H1 (cell line): ENCODE data around the gene SH3RF3. TPM values are rescaled to one million over a fixed set of nuclear protein-coding genes. Genes with fewer than 3 reads are reported as not detected.

Experiments used
- BACH1 ChIP-seq: IDR thresholded peaks from 2 replicates; pipeline ENCODE4 v1.6.1; 2012; ENCODE audit warnings: low read length, improper control_type of control experiment
- CHD2 ChIP-seq: IDR thresholded peaks from 2 replicates; pipeline ENCODE4 v1.6.1; 2012; ENCODE audit warnings: low read length, improper control_type of control experiment
- CTBP2 ChIP-seq: IDR thresholded peaks from 2 replicates; pipeline ENCODE4 v1.7.0; 2011; ENCODE audit warnings: borderline replicate concordance, mild to moderate bottlenecking, moderate library complexity, mixed read lengths, low read length; ENCODE audit not compliant: insufficient read depth, insufficient read length
- EP300 ChIP-seq, 2 experiments: IDR thresholded peaks; 1 replicate in 1 of 2; 2 replicates in 1 of 2; pipeline ENCODE4 v1.6.1; 2011 to 2012; ENCODE audit warnings: low read depth in 2 of 2, low read length in 2 of 2, mild to moderate bottlenecking in 2 of 2, borderline replicate concordance in 1 of 2, inconsistent platforms in 1 of 2, moderate library complexity in 1 of 2
- GABPA ChIP-seq: IDR thresholded peaks from 2 replicates; pipeline ENCODE4 v1.6.1; 2011; ENCODE audit warnings: mild to moderate bottlenecking, low read length, moderate library complexity, borderline replicate concordance; ENCODE audit not compliant: insufficient read depth
- HDAC6 ChIP-seq: IDR thresholded peaks from one replicate; pipeline ENCODE4 v1.7.1; 2012; ENCODE audit warnings: low read depth, mild to moderate bottlenecking, inconsistent platforms, low read length, moderate library complexity
- JUND ChIP-seq: IDR thresholded peaks from 2 replicates; pipeline ENCODE4 v1.6.1; 2011; ENCODE audit warnings: mild to moderate bottlenecking, improper control_type of control experiment, low read length
- MAFK ChIP-seq: IDR thresholded peaks from 2 replicates; pipeline ENCODE4 v1.6.1; 2012; ENCODE audit warnings: low read depth, mild to moderate bottlenecking, improper control_type of control experiment, low read length
- NANOG ChIP-seq: IDR thresholded peaks from 2 replicates; pipeline ENCODE4 v1.6.1; 2011; ENCODE audit warnings: low read length, low read depth, mild to moderate bottlenecking, inconsistent platforms; ENCODE audit not compliant: insufficient read depth, poor library complexity, severe bottlenecking
- POLR2A ChIP-seq, 2 experiments: IDR thresholded peaks; 1 replicate in 1 of 2; 2 replicates in 1 of 2; pipeline ENCODE4 v1.6.1; 2011; ENCODE audit warnings: low read depth in 2 of 2, low read length in 2 of 2, mild to moderate bottlenecking in 2 of 2; ENCODE audit errors: control extremely low read depth in 1 of 2
- POLR2AphosphoS5 ChIP-seq: IDR thresholded peaks from 2 replicates; pipeline ENCODE4 v1.6.1; 2011; ENCODE audit warnings: low read depth, low read length
- RNF2 ChIP-seq: fragments of 200-900, 300-1000 bp; sonication (generic); IDR thresholded peaks from 2 replicates; pipeline ENCODE4 v1.7.1; 2016; ENCODE audit warnings: borderline replicate concordance, low read depth, mild to moderate bottlenecking, antibody characterized with exemption, low read length; ENCODE audit not compliant: poor library complexity, severe bottlenecking; ENCODE audit errors: missing control alignments
- SAP30 ChIP-seq: fragments of 300-600 bp; sonication (generic); IDR thresholded peaks from 2 replicates; pipeline ENCODE4 v1.7.1; 2012; ENCODE audit warnings: low read length, moderate library complexity, mild to moderate bottlenecking, inconsistent platforms; ENCODE audit not compliant: insufficient read depth, insufficient replicate concordance
- SIX5 ChIP-seq: IDR thresholded peaks from 2 replicates; pipeline ENCODE4 v1.6.1; 2011; ENCODE audit warnings: mild to moderate bottlenecking, low read depth, low read length
- SP1 ChIP-seq: IDR thresholded peaks from 2 replicates; pipeline ENCODE4 v1.6.1; 2011; ENCODE audit warnings: low read depth, low read length
- SP2 ChIP-seq: IDR thresholded peaks from 2 replicates; pipeline ENCODE4 v1.6.1; 2012; ENCODE audit warnings: mild to moderate bottlenecking, low read length, inconsistent platforms
- SP4 ChIP-seq: IDR thresholded peaks from 2 replicates; pipeline ENCODE4 v1.6.1; 2012; ENCODE audit warnings: low read length, inconsistent platforms
- SRF ChIP-seq: IDR thresholded peaks from 2 replicates; pipeline ENCODE4 v1.6.1; 2011; ENCODE audit warnings: mild to moderate bottlenecking, low read depth, low read length, moderate library complexity
- TAF7 ChIP-seq: optimal IDR thresholded peaks from 2 replicates; pipeline ENCODE3; 2011; ENCODE audit warnings: low read depth, mild to moderate bottlenecking, inconsistent platforms, low read length, moderate library complexity, borderline replicate concordance
- TBP ChIP-seq: IDR thresholded peaks from 2 replicates; pipeline ENCODE4 v1.6.1; 2011; ENCODE audit warnings: low read depth, low read length, improper control_type of control experiment
- YY1 ChIP-seq: IDR thresholded peaks from 2 replicates; pipeline ENCODE4 v1.6.1; 2011; ENCODE audit warnings: low read depth, mild to moderate bottlenecking, low read length
- polyA plus RNA-seq, 7 experiments: library from polyadenylated mRNA; depleted of rRNA in 3 of 7; stranded (reverse) in 5 of 7; unstranded in 2 of 7; fragments of >200 nt in 5 of 7; fragments of 200-250 nt in 2 of 7; gene quantifications; 1 replicate in 5 of 7; 2 replicates in 1 of 7; 4 replicates in 1 of 7; pipeline versions ENCODE4 v1.2.1 to v1.2.3, GENCODE V29; 2011 to 2013; ENCODE audit warnings: missing spikeins in 2 of 7, mixed read lengths in 2 of 7
- total RNA-seq: library from RNA; stranded (reverse); fragmentation: NEBNext Ultra II Directional; extraction: Animal tissue kit (Norgen Biotek cat#: 25700); gene quantifications from 2 replicates; pipeline ENCODE4 v1.2.1, GENCODE V29; 2021
- TF ChIP-seq, protein P1 (sequence below): IDR thresholded peaks from 2 replicates; pipeline ENCODE4 v1.6.1; 2012; ENCODE audit warnings: low read length, inconsistent platforms
- TF ChIP-seq, protein P2 (sequence below): IDR thresholded peaks from 2 replicates; pipeline ENCODE4 v1.6.1; 2011; ENCODE audit warnings: low read depth, mild to moderate bottlenecking, low read length; ENCODE audit not compliant: insufficient read depth

SH3RF3 gene
- total and polyA plus RNA-seq, 2 of the 8 experiments (the other 6 are each of a cell fraction or from before 2014, with no cell fraction given) = 0.11 to 0.65 TPM

DNA sequence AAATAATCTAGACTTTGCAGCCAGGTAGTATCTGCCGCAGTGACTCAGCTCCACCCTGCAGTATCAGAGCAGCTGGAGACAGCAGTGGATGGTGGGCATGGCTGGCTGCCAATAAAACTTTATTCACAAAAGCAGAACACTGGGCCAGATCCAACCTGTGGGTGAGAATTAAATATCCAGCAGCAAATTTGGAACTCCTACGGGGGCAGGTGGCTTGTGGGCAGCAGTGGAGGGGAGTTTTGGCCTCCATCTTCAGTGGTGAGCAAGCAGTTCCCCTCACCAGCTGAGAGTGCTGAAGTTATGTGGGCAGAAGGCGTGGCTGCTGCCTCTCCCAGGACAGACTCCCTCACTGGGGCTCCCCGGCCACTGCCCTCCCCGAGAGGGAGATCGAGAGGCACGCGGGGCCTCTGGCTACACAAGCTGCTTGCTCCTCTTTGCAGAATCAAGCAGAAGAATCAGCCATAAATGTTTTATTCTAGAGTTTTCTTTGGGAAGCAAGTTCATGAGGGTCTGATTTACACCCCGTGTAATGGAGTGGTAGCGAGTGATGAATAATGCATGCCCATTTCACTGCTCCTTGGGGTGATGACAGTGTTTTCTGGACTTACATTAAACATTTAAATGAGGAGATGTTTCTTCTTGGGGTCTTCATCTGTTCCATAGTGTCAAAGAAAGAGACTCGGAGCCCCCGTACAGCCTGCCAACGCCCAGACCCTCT, 280.5 kb downstream of the SH3RF3 start (continued):
- TF ChIP-seq TAF7 (peak; percentile 82), SRF (no peak), MAFK (no peak), SP1 (no peak), TBP (peak; percentile 48; the same call in 1 of the 2 replicates), RNF2 (no peak), NANOG (no peak), CTBP2 (no peak), BACH1 (no peak), YY1 (no peak), SP4 (no peak), CHD2 (no peak), POLR2AphosphoS5 (peak; percentile 49; the same call in 1 of the 2 replicates), SAP30 (no peak), JUND (no peak), SP2 (no peak), SIX5 (no peak), GABPA (no peak), POLR2A (IDR thresholded peaks at IDR 0.05; ENCODE audit: control extremely low read depth in 1 of 2, low read depth in 2 of 2, low read length in 2 of 2) (peak in 1 of 2 experiments; percentile 48; a peak in 2 of 3 replicates), HDAC6 (no peak), EP300 (IDR thresholded peaks at IDR 0.05; ENCODE audit: borderline replicate concordance in 1 of 2, low read depth in 2 of 2, low read length in 2 of 2) (no peak)
- TF ChIP-seq, protein P1, sequence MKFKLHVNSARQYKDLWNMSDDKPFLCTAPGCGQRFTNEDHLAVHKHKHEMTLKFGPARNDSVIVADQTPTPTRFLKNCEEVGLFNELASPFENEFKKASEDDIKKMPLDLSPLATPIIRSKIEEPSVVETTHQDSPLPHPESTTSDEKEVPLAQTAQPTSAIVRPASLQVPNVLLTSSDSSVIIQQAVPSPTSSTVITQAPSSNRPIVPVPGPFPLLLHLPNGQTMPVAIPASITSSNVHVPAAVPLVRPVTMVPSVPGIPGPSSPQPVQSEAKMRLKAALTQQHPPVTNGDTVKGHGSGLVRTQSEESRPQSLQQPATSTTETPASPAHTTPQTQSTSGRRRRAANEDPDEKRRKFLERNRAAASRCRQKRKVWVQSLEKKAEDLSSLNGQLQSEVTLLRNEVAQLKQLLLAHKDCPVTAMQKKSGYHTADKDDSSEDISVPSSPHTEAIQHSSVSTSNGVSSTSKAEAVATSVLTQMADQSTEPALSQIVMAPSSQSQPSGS = no peak
- TF ChIP-seq, protein P2, sequence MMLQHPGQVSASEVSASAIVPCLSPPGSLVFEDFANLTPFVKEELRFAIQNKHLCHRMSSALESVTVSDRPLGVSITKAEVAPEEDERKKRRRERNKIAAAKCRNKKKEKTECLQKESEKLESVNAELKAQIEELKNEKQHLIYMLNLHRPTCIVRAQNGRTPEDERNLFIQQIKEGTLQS = no peak
